Vagina (tissue), 2 donors: ENCODE data around the gene PMM2. TPM values are rescaled to one million over a fixed set of nuclear protein-coding genes. Genes with fewer than 3 reads are reported as not detected.
"Not testable (repeated sequence)": the region's sequence is repeated elsewhere in the genome, so short reads cannot be mapped to it uniquely, and the experiment has no call there.

Experiments
- DNase-seq, 2 donors: peaks; one replicate each; pipeline ENCODE4 v3.0.0-alpha.2; 2017; ENCODE audit errors: extremely low spot score in 2 of 2
- H3K27ac ChIP-seq: fragments of 200-600 bp; sonication (generic); one replicate; pipeline ENCODE4 v1.5.1; 2019
- H3K27me3 ChIP-seq: fragments of 200-600 bp; sonication (generic); one replicate; pipeline ENCODE4 v1.5.1; 2019
- H3K36me3 ChIP-seq, 2 donors: fragments of 200-600 bp; sonication (generic); one replicate each; pipeline ENCODE4 v1.5.1; 2017 to 2019
- H3K4me1 ChIP-seq: fragments of 200-600 bp; sonication (generic); one replicate; pipeline ENCODE4 v1.5.1; 2019
- H3K4me3 ChIP-seq, 2 donors: fragments of 200-600 bp; sonication (generic); 1 replicate in 1 of 2; 2 replicates in 1 of 2; pipeline ENCODE4 v1.5.1; 2016 to 2019
- H3K9me3 ChIP-seq: fragments of 200-600 bp; sonication (generic); one replicate; pipeline ENCODE4 v1.5.1; 2019
- POLR2A ChIP-seq, 2 donors: fragments of 450-650 bp; IDR thresholded peaks; one replicate each; pipeline ENCODE4 v1.6.1; 2017; ENCODE audit warnings: antibody characterized with exemption in 2 of 2, mild to moderate bottlenecking in 2 of 2, moderate library complexity in 2 of 2
- POLR2AphosphoS5 ChIP-seq, 2 donors: sonication (generic); formaldehyde crosslinking; IDR thresholded peaks; one replicate each; pipeline ENCODE4 v1.9.0; 2017; ENCODE audit warnings: antibody characterized with exemption in 2 of 2, mild to moderate bottlenecking in 2 of 2, low read depth in 1 of 2; ENCODE audit not compliant: insufficient read depth in 1 of 2
- intact Hi-C: fragments of 100-400 bp; cut with DNase I; formaldehyde crosslinking; loops from one replicate; pipeline ENCODE4 v1.15.1; 2023
- total RNA-seq: library from RNA; depleted of rRNA; stranded (reverse); fragments of >200 nt; gene quantifications from one replicate; pipeline ENCODE4 v1.2.3, GENCODE V29; 2016
- TF ChIP-seq, protein P1 (sequence below), 3 experiments: fragments of 450-650 bp in 2 of 3; fragments of 200-600 bp in 1 of 3; sonication (generic) in 1 of 3; IDR thresholded peaks; one replicate each; pipeline ENCODE4 v1.5.1; 2017 to 2019; ENCODE audit warnings: antibody characterized with exemption in 3 of 3, mild to moderate bottlenecking in 2 of 3, moderate library complexity in 2 of 3

The PMM2 gene
- total RNA-seq, 1 donor from 2014 or later = 21.4 TPM

DNA sequence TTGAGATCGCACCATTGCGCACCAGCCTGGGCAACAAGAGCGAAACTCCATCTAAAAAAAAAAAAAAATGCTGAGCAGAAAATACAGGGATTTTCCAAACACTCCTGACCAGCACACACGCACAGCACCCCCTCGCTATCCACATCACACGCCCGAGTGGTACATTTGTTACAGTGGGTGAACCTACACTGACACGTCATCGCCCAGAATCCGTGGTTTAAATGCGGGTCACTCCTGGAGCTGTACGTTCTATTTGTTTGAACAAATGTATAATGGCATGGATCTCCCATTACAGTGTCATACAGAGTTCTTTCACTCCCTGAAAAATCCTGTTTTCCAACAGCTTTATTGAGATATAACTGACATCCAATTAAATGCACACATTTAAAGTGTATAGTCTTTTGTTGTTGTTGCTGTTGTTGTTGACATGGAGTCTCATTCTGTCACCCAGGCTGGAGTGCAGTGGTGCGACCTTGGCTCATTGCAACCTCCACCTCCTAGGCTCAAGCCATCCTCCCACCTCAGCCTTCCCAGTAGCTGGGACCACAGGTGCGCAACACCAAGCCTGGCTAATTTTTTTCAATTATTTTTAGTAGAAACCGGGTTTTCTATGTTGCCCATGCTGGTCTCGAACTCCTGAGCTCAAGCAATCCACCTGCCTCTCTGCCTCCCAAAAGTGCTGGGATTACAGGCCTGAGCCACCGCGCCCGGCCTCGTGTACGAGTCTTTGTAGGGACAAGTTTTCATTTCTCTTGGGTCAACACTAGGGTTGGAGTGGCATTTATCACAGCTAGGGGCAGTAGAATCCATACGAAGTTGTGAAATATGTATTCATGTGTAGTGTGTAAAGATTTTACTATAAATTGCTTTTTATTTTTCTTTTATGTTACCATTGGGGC, 75.6 kb downstream of the PMM2 start:
- peaks cover 9% of the 10 kb centered on the region for H3K4me1 ChIP-seq
- H3K9me3 ChIP-seq = no peaks in the 10 kb centered on the region
- TF ChIP-seq, protein P1, sequence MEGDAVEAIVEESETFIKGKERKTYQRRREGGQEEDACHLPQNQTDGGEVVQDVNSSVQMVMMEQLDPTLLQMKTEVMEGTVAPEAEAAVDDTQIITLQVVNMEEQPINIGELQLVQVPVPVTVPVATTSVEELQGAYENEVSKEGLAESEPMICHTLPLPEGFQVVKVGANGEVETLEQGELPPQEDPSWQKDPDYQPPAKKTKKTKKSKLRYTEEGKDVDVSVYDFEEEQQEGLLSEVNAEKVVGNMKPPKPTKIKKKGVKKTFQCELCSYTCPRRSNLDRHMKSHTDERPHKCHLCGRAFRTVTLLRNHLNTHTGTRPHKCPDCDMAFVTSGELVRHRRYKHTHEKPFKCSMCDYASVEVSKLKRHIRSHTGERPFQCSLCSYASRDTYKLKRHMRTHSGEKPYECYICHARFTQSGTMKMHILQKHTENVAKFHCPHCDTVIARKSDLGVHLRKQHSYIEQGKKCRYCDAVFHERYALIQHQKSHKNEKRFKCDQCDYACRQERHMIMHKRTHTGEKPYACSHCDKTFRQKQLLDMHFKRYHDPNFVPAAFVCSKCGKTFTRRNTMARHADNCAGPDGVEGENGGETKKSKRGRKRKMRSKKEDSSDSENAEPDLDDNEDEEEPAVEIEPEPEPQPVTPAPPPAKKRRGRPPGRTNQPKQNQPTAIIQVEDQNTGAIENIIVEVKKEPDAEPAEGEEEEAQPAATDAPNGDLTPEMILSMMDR (IDR thresholded peaks at IDR 0.05) = no peak
- TF ChIP-seq POLR2A (IDR thresholded peaks at IDR 0.05) (no peak), POLR2AphosphoS5 (IDR thresholded peaks at IDR 0.05; ENCODE audit: insufficient read depth in 1 of 2, low read depth in 1 of 2) (no peak)
- no peak for DNase-seq
- no peak overlapping the region for H3K4me3 ChIP-seq
- no peaks in the 10 kb centered on the region for H3K36me3 ChIP-seq
- intact Hi-C loops = no loop called here
- H3K27me3 ChIP-seq = no peaks in the 10 kb centered on the region
- H3K27ac ChIP-seq = no peak overlapping the region

GRCh38 chr16:8873866-8874195, 76.2 kb downstream of the PMM2 start:
- H3K27ac ChIP-seq, DNase-seq, H3K27me3 ChIP-seq, H3K9me3 ChIP-seq, H3K36me3 ChIP-seq, intact Hi-C loops, H3K4me3 ChIP-seq: not testable (repeated sequence)
- H3K4me1 ChIP-seq = peaks cover 15% of the 10 kb centered on the region

DNA sequence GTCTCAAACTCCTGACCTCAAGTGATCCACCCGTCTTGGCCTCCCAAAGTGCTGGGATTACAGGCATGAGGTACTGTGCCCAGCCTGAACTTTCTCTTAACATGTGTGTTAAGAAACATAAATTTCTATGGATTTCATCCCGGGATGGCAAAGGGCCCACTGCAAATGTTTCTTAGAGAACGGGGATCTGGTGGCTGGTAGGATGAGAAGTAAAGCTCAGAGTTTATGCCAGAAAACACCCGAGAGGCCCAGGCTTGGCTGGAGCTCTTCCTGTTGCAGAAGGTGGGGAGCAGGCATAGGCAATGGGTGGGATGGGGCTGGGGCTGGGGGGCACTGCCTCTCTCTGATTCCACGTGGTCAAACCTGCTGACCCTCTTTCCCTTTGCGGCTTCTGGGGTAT, 76.7 kb downstream of the PMM2 start:
- no peaks in the 10 kb centered on the region for H3K36me3 ChIP-seq
- H3K27ac ChIP-seq = no peak overlapping the region
- H3K4me3 ChIP-seq = no peak overlapping the region
- DNase-seq = no peak
- H3K4me1 ChIP-seq = peaks cover 14% of the 10 kb centered on the region
- no peak for TF ChIP-seq POLR2AphosphoS5 (IDR thresholded peaks at IDR 0.05; ENCODE audit: insufficient read depth in 1 of 2, low read depth in 1 of 2)
- TF ChIP-seq, protein P1 (IDR thresholded peaks at IDR 0.05) = no peak
- TF ChIP-seq POLR2A (IDR thresholded peaks at IDR 0.05) = no peak
- H3K27me3 ChIP-seq = no peaks in the 10 kb centered on the region
- no peaks in the 10 kb centered on the region for H3K9me3 ChIP-seq
- intact Hi-C loops = no loop called here

- DNase-seq, H3K4me3 ChIP-seq, H3K36me3 ChIP-seq, H3K9me3 ChIP-seq, H3K27ac ChIP-seq, H3K27me3 ChIP-seq: not testable (repeated sequence)
- intact Hi-C loops = loop anchor here (5.0 kb wide), 1 partner anchor 218 kb away; no protein-coding TSS in a partner anchor
- peaks cover 13% of the 10 kb centered on the region for H3K4me1 ChIP-seq
These were observed 77.7 kb downstream of the PMM2 start for GRCh38 chr16:8875317-8875716.

DNA sequence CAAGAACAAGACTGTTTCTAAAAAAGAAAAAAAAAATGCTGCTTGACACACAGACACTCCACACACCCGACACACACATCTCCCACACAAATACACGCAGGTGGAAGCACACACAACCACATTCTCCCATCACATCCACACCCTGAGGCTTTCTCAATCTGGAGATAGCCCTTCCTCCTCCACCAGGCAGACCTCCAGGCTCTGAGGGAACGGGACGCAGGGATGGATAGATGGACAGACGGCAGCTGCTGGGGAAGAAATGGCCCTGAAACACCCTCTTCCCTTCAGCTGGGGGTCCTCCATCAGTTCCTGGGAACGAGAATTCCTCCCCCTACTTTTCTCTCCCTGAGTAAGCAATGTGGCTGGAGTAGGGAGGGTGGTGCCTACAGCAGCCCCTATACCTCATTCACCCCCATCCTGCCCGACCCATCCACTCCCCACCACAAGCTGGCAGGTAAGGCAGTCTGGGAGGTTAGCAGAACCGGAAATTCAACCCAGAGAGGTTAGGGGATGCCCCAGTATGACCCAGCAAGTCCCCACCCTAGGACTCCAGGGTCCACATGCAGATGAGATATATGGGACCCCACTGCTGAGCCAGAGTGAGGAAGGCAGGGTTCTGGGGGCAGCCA, 80.4 kb downstream of the PMM2 start:
- DNase-seq = no peak
- no peaks in the 10 kb centered on the region for H3K9me3 ChIP-seq
- intact Hi-C loops = loop anchor here (5.0 kb wide), 1 partner anchor 221 kb away; no protein-coding TSS in a partner anchor
- TF ChIP-seq, protein P1 (IDR thresholded peaks at IDR 0.05) = no peak
- TF ChIP-seq POLR2A (IDR thresholded peaks at IDR 0.05) (no peak), POLR2AphosphoS5 (IDR thresholded peaks at IDR 0.05; ENCODE audit: insufficient read depth in 1 of 2, low read depth in 1 of 2) (no peak)
- H3K36me3 ChIP-seq = no peaks in the 10 kb centered on the region
- H3K27me3 ChIP-seq = no peaks in the 10 kb centered on the region
- H3K4me3 ChIP-seq = no peak overlapping the region
- no peak overlapping the region for H3K27ac ChIP-seq
- peaks cover 13% of the 10 kb centered on the region for H3K4me1 ChIP-seq

DNA sequence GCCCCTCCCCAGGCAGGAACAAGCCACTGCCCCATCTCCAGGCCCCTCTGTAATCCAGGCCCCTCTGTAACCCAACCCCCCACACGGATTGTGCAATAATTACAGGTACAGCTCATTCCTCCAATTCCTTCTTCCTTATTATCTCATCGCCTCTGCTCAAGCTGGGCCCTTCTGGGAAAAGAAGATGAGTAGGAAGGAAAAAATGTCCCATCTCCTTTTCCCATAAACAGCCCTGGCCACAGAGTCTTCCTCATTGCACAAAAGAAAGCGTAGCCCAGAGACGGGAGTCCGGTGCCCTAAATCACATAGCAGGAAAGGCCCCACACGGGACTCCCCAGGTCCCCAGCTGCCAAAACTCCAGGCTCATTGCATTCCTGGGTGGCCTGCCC, 80.9 kb downstream of the PMM2 start:
- H3K27me3 ChIP-seq = no peaks in the 10 kb centered on the region
- TF ChIP-seq POLR2AphosphoS5 (IDR thresholded peaks at IDR 0.05; ENCODE audit: insufficient read depth in 1 of 2, low read depth in 1 of 2) (peak in 1 of 2 donors; percentile 29), POLR2A (IDR thresholded peaks at IDR 0.05) (no peak)
- TF ChIP-seq, protein P1 (IDR thresholded peaks at IDR 0.05) = no peak
- no peak overlapping the region for H3K4me3 ChIP-seq
- no peaks in the 10 kb centered on the region for H3K9me3 ChIP-seq
- no peak for DNase-seq
- intact Hi-C loops = loop anchor here (5.0 kb wide), 1 partner anchor 221 kb away; no protein-coding TSS in a partner anchor
- no peak overlapping the region for H3K27ac ChIP-seq
- peaks cover 13% of the 10 kb centered on the region for H3K4me1 ChIP-seq
- H3K36me3 ChIP-seq = no peaks in the 10 kb centered on the region
